ENCODE data around the gene ITIH4.

DNA sequence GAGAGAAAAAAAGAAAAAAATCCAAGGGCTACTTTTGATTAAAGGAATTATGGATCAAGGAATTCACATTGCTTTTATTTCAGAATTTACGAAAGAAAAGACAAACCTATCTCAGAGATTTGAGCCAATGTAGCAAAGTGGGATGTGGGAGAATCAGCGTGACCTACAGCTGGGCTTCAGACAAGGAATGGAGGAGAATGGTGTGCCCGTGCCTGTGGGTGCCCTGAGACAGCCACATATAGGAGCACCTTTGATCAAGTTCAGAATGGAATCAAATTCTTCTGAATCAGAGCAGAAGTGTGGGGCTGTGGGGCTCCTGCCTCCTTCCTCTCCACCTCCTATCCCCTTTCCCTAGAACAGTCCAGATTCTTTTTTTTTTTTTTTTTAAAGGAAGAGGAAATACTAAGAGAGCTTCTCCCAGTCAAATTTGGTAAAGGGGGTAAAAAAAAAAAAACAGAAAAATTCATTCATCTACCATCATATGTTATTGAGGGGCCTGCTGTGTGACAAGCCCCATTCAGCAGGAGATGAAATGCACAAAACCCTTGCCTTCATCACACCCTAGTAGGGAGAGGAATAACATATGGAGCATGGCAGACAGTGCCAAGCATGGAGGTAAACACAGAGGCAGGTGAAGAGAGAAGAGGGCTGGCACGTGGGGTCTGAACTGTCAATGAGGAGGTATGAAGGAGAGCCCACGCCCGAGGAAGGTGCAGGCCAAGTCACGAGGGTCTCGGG lies 29.4 kb upstream of the ITIH4 start:
- TF ChIP-seq, protein P1, sequence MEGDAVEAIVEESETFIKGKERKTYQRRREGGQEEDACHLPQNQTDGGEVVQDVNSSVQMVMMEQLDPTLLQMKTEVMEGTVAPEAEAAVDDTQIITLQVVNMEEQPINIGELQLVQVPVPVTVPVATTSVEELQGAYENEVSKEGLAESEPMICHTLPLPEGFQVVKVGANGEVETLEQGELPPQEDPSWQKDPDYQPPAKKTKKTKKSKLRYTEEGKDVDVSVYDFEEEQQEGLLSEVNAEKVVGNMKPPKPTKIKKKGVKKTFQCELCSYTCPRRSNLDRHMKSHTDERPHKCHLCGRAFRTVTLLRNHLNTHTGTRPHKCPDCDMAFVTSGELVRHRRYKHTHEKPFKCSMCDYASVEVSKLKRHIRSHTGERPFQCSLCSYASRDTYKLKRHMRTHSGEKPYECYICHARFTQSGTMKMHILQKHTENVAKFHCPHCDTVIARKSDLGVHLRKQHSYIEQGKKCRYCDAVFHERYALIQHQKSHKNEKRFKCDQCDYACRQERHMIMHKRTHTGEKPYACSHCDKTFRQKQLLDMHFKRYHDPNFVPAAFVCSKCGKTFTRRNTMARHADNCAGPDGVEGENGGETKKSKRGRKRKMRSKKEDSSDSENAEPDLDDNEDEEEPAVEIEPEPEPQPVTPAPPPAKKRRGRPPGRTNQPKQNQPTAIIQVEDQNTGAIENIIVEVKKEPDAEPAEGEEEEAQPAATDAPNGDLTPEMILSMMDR (IDR thresholded peaks at IDR 0.05), result no peak
- TF ChIP-seq POLR2AphosphoS5 (IDR thresholded peaks at IDR 0.05) (no peak), POLR2A (IDR thresholded peaks at IDR 0.05) (no peak)

All from breast epithelium (tissue), 3 donors.